SK-N-SH treated with all-trans-retinoic acid at 6 μM for 48 hours (cell line): ENCODE measurements around the gene ZNF845.

Experiments used
- BACH2 ChIP-seq: fragments of 250-450 bp; sonication (Bioruptor Pico); IDR thresholded peaks from 2 replicates; pipeline ENCODE4 v1.9.0; 2021; ENCODE audit warnings: mild to moderate bottlenecking, borderline replicate concordance
- ESRRG ChIP-seq: fragments of 250-450 bp; sonication (Bioruptor Pico); IDR thresholded peaks from 2 replicates; pipeline ENCODE4 v1.6.1; 2021; ENCODE audit warnings: mild to moderate bottlenecking
- GLIS3 ChIP-seq: fragments of 250-450 bp; sonication (Bioruptor Pico); IDR thresholded peaks from 2 replicates; pipeline ENCODE4 v1.5.0; 2020; ENCODE audit warnings: mild to moderate bottlenecking, moderate library complexity
- OSR1 ChIP-seq: fragments of 250-450 bp; sonication (Bioruptor Pico); IDR thresholded peaks from 2 replicates; pipeline ENCODE4 v1.8.0; 2022; ENCODE audit warnings: moderate library complexity, mild to moderate bottlenecking, inconsistent platforms
- PPARA ChIP-seq: fragments of 250-450 bp; sonication (Bioruptor Pico); IDR thresholded peaks from 2 replicates; pipeline ENCODE4 v1.5.0; 2020; ENCODE audit warnings: mild to moderate bottlenecking, borderline replicate concordance
- RARB ChIP-seq: fragments of 250-450 bp; sonication (Bioruptor Pico); IDR thresholded peaks from 2 replicates; pipeline ENCODE4 v1.8.0; 2021; ENCODE audit warnings: mild to moderate bottlenecking, moderate library complexity
- SNAI2 ChIP-seq: fragments of 250-450 bp; sonication (Bioruptor Pico); IDR thresholded peaks from 2 replicates; pipeline ENCODE4 v1.5.0; 2020; ENCODE audit warnings: mild to moderate bottlenecking, moderate library complexity
- ZC3H10 ChIP-seq: fragments of 250-450 bp; sonication (Bioruptor Pico); IDR thresholded peaks from 2 replicates; pipeline ENCODE4 v1.5.1; 2021; ENCODE audit warnings: mild to moderate bottlenecking, moderate library complexity
- ZFP3 ChIP-seq: fragments of 250-450 bp; sonication (Bioruptor Pico); IDR thresholded peaks from 2 replicates; pipeline ENCODE4 v1.5.0; 2020; ENCODE audit warnings: mild to moderate bottlenecking, moderate library complexity
- ZNF70 ChIP-seq: fragments of 450-650 bp; formaldehyde crosslinking; IDR thresholded peaks from 2 replicates; pipeline ENCODE4 v1.5.0; 2020; ENCODE audit warnings: mild to moderate bottlenecking, moderate library complexity
- ZNF8 ChIP-seq: fragments of 450-650 bp; formaldehyde crosslinking; IDR thresholded peaks from 2 replicates; pipeline ENCODE4 v1.5.0; 2020; ENCODE audit warnings: mild to moderate bottlenecking, moderate library complexity
- TF ChIP-seq, protein P1 (sequence below): fragments of 250-450 bp; sonication (Bioruptor Pico); IDR thresholded peaks from 2 replicates; pipeline ENCODE4 v1.8.0; 2020; ENCODE audit warnings: mild to moderate bottlenecking, moderate library complexity, borderline replicate concordance
- TF ChIP-seq, protein P2 (sequence below): fragments of 250-450 bp; sonication (Bioruptor Pico); IDR thresholded peaks from 2 replicates; pipeline ENCODE4 v1.8.0; 2021; ENCODE audit warnings: low read depth, mild to moderate bottlenecking, moderate library complexity, borderline replicate concordance
- TF ChIP-seq, protein P3 (sequence below): fragments of 250-450 bp; sonication (Bioruptor Pico); IDR thresholded peaks from 2 replicates; pipeline ENCODE4 v1.5.1; 2020; ENCODE audit warnings: low read depth, mild to moderate bottlenecking, moderate library complexity

GRCh38 chr19:53374288-53374687 lies 40.7 kb downstream of the ZNF845 start:
- TF ChIP-seq ZNF70 (CRISPR knock-in tag) (no peak), BACH2 (CRISPR knock-in tag) (no peak), PPARA (CRISPR knock-in tag) (no peak), ZFP3 (no peak), ZNF8 (CRISPR knock-in tag) (no peak), OSR1 (CRISPR knock-in tag) (no peak), ESRRG (no peak), SNAI2 (no peak), ZC3H10 (no peak), RARB (CRISPR knock-in tag) (no peak), GLIS3 (CRISPR knock-in tag) (no peak)
- TF ChIP-seq, protein P1, sequence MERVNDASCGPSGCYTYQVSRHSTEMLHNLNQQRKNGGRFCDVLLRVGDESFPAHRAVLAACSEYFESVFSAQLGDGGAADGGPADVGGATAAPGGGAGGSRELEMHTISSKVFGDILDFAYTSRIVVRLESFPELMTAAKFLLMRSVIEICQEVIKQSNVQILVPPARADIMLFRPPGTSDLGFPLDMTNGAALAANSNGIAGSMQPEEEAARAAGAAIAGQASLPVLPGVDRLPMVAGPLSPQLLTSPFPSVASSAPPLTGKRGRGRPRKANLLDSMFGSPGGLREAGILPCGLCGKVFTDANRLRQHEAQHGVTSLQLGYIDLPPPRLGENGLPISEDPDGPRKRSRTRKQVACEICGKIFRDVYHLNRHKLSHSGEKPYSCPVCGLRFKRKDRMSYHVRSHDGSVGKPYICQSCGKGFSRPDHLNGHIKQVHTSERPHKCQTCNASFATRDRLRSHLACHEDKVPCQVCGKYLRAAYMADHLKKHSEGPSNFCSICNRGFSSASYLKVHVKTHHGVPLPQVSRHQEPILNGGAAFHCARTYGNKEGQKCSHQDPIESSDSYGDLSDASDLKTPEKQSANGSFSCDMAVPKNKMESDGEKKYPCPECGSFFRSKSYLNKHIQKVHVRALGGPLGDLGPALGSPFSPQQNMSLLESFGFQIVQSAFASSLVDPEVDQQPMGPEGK (CRISPR knock-in tag), result no peak
- TF ChIP-seq, protein P2, sequence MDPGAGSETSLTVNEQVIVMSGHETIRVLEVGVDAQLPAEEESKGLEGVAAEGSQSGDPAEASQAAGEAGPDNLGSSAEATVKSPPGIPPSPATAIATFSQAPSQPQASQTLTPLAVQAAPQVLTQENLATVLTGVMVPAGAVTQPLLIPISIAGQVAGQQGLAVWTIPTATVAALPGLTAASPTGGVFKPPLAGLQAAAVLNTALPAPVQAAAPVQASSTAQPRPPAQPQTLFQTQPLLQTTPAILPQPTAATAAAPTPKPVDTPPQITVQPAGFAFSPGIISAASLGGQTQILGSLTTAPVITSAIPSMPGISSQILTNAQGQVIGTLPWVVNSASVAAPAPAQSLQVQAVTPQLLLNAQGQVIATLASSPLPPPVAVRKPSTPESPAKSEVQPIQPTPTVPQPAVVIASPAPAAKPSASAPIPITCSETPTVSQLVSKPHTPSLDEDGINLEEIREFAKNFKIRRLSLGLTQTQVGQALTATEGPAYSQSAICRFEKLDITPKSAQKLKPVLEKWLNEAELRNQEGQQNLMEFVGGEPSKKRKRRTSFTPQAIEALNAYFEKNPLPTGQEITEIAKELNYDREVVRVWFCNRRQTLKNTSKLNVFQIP (CRISPR knock-in tag), result no peak
- TF ChIP-seq, protein P3, sequence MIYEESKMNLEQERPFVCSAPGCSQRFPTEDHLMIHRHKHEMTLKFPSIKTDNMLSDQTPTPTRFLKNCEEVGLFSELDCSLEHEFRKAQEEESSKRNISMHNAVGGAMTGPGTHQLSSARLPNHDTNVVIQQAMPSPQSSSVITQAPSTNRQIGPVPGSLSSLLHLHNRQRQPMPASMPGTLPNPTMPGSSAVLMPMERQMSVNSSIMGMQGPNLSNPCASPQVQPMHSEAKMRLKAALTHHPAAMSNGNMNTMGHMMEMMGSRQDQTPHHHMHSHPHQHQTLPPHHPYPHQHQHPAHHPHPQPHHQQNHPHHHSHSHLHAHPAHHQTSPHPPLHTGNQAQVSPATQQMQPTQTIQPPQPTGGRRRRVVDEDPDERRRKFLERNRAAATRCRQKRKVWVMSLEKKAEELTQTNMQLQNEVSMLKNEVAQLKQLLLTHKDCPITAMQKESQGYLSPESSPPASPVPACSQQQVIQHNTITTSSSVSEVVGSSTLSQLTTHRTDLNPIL, result no peak
